Gastrocnemius medialis (tissue), 4 donors: Measurements from ENCODE around the gene PAM16.

Source experiments
- CTCF ChIP-seq, 5 experiments: fragments of 450-650 bp in 3 of 5; fragments of 200-600 bp in 2 of 5; sonication (generic) in 2 of 5; IDR thresholded peaks in 4 of 5; conservative IDR thresholded peaks in 1 of 5; 1 replicate in 4 of 5; 2 replicates in 1 of 5; pipeline ENCODE4 v1.5.1; 2016 to 2019; ENCODE audit warnings: antibody characterized with exemption in 5 of 5, mild to moderate bottlenecking in 3 of 5, moderate library complexity in 3 of 5
- POLR2A ChIP-seq, 2 donors: fragments of 450-650 bp; IDR thresholded peaks; one replicate each; pipeline ENCODE4 v1.6.1; 2017; ENCODE audit warnings: antibody characterized with exemption in 2 of 2, mild to moderate bottlenecking in 2 of 2, moderate library complexity in 2 of 2

DNA sequence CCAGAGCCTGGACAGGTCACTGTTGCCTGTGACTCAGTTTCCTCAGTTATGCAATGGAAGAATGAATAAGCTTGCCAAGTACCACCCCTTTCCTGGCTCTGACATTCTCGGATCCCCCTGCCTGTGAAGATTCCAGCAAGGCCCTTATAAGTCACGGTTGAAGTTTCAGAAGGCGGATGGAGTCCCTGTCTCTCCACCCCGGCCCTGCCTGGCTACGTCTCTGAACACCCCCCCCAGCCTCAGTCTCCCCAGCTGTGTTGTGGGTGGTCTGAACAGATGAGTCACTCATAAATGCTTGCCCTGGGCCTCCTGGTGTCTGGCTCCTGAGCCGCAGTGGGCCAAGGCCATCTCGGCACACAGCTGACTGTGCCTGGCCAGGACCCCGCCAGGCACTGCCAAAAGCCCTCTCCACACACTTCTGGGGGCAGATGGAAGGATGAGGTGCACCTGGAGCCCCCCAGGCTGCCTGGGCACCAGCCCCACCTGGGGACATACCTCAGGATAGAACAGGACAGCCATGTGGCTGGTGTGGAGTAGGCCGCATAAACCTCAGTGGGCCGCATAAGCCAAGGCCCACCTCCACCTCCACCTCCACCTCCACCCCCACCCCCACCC is 35.9 kb upstream of the PAM16 start:
- TF ChIP-seq CTCF (IDR thresholded peaks at IDR 0.05 in 4 of 5, conservative IDR thresholded peaks at IDR 0.05 in 1 of 5) (no peak), POLR2A (IDR thresholded peaks at IDR 0.05) (no peak)
